NB4 (cell line): ENCODE results near the gene NME1.

Source experiments
- CTCF ChIP-seq: IDR thresholded peaks from one replicate; pipeline ENCODE4 v1.5.1; 2012; ENCODE audit warnings: low read depth, low read length
- POLR2A ChIP-seq: IDR thresholded peaks from 2 replicates; pipeline ENCODE4 v1.6.1; 2011; ENCODE audit warnings: mild to moderate bottlenecking; ENCODE audit not compliant: insufficient read length; ENCODE audit errors: extremely low read depth

- TF ChIP-seq CTCF, result no peak
- TF ChIP-seq POLR2A, result no peak
Observed at GRCh38 chr17:51133365-51133764, 20.0 kb upstream of the NME1 start.
